Dermis microvascular lymphatic vessel endothelial cell (primary cell): ENCODE measurements around the gene RSU1. TPM values are rescaled to one million over a fixed set of nuclear protein-coding genes. Genes with fewer than 3 reads are reported as not detected.

ENCODE experiments used
- DNase-seq, 2 donors: peaks; one replicate each; pipeline versions ENCODE4 v3.0.0 to v3.0.0-alpha.2; 2010; ENCODE audit warnings: low read depth in 2 of 2
- total RNA-seq: library from RNA; depleted of rRNA; stranded (reverse); fragments of >200 nt; gene quantifications from 2 replicates; pipeline ENCODE4 v1.2.1, GENCODE V29; 2014

RSU1 gene
- total RNA-seq, 1 donor from 2014 or later: 42.9 TPM

DNA sequence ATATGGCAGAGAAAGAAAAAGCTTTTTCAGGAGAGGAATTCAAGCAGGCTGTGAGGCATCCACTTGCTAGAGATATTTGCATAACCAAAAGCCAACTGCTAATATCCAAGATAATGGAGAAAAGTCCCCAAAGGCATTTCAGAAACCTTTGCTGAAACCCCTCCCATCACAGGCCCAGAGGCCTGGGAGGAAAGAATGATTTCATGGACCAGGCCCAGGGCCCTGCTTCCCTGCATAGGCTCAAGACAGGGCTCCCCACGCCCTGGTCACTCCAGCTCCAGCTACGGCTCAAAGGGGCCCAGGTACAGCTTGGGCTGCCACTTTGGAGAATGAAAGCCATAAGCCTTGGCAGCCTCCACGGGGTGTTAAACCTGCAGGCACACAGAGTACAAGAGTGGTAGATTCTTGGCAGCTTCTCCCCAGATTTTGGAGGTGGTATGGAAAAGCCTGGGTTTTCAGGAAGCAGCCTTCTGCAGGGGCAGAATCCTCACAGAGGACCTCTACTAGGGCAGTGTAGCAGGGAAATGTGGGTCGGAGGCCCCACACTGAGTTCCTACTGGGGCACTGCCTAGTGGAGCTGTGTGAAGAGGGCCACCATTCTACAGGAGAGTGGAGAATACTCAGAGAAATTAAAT, 5.6 kb upstream of the RSU1 start:
- no peak for DNase-seq

- no peak for DNase-seq
Measured at GRCh38 chr10:16822027-16822426, 4.8 kb upstream of the RSU1 start.

GRCh38 chr10:16820421-16820820, 3.2 kb upstream of the RSU1 start:
- no peak for DNase-seq

- DNase-seq: no peak
Measured at GRCh38 chr10:16820018-16820417, 2.8 kb upstream of the RSU1 start.

GRCh38 chr10:16819436-16819835, 2.2 kb upstream of the RSU1 start:
- DNase-seq: no peak

- no peak for DNase-seq
Measured at GRCh38 chr10:16819026-16819425, 1.8 kb upstream of the RSU1 start.

DNA sequence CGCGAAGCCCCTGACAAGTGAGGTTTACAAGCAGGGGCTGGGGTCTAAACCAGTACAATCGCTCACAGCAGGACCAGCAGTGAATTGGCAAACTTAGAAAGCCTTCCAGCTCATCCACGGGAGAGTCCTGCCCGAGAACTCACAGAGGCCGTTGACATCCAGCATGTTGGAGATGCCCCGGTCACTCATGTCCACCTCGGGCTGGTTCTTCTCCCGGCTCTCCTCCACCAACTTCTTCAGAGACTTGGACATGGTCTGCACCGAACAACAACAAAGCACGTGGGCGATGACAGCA, 447 bp downstream of the RSU1 start:
- DNase-seq: no peak

- no peak for DNase-seq
Measured at GRCh38 chr10:16816171-16816570, 1.1 kb downstream of the RSU1 start.

DNA sequence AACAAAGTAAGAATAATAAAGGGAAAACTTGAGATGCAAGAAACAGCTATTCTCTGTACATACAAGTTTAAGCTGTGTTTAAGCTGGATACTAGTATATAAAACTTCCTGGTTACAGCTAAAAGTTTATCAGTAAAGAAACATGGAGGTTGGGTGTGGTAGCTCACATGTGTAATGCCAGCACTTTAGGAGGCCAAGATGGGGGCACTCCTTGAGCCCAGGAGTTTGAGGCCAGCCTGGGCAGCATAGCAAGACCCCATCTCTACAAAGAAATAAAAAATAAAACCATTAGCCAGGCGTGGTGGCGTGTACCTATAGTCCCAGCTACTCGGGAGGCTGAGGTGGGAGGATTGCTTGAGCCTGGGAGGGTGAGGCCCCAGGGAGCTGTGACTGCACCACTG, 3.2 kb downstream of the RSU1 start:
- no peak for DNase-seq

GRCh38 chr10:16812676-16813075, 4.5 kb downstream of the RSU1 start:
- no peak for DNase-seq

DNA sequence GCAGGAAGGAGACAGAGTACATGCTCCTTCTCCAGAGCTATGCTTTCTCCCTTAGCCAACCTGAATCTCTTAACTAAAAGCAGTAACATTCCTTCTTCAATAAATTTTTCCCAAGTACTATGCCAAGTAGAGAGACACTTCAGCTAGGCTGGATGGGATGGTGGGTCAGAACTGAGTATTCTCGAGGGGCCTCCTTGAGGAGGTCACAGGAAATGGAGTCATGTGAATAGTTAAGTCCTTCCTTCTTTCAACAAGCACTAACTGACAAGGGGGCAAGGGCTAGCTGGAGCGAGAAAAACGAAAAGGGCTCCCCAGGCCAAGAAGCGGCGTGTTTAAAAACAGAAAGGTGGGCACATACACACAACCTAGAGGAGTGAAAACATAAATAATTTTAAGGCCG, 5.5 kb downstream of the RSU1 start:
- no peak for DNase-seq

DNA sequence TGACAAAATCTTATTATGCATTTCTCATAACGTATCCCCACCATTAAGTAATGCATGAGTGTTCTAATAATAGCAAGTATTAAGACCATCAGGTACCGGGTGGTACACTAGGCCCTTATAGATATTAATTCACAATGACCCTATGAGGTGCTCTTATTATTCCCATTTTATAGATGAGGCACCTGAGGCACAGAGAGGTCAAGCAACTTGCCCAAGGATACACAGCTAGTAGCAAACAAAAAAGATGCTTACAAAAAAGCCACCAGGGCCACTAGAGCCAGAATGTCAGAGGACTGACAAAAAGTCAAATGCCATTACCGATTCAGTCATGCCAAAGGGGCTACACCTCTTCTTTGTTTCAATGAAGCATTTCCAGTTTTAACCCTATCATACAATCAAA, 5.9 kb downstream of the RSU1 start:
- no peak for DNase-seq

DNA sequence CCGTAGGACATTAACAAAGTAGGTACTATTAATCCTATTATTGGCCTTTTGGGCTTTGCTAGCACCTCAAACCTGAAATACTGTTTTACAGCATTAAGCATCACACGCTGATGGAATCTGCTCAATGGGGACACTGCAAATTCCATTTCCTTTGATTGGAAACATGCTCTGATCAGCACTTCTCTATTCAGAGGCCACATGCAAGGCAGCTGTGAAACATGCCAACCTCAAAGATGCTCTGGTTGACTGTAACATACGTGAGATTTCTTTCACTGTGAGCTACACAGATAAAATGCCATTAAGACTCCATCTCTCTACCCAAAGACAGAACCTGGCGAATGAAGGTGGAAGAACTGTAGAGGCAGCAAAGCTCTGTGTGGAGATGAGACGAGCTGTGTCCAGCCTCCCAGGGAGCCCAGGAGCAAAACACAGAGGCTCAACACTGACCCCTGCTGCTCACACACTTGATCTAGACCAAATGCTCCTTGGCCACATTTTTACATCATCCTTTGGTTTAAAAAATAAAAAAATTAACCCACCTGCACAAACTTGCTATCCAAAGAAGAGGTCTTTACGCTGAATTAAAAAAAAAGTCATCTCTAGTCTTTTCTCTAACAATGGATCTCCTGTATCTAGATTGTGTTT, 8.0 kb downstream of the RSU1 start:
- peak; percentile 54 to 77 for DNase-seq

DNA sequence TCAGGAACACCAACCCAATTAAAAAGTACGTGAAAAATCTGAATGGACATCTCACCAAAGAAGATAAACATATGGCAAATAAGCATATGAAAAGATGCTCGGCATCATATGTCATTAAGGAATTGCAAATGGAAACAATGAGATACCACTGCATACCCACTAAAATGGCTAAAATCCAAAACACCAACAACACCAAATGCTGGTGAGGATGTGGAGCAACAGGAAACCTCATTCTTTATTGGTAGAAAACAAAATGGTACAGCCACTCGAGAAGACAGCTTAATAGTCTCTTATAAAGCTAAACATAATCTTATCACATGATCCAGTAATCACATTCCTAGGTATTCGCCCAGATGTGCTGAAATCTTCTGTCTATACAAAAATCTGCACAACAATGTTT, 13.1 kb downstream of the RSU1 start:
- DNase-seq: no peak

DNA sequence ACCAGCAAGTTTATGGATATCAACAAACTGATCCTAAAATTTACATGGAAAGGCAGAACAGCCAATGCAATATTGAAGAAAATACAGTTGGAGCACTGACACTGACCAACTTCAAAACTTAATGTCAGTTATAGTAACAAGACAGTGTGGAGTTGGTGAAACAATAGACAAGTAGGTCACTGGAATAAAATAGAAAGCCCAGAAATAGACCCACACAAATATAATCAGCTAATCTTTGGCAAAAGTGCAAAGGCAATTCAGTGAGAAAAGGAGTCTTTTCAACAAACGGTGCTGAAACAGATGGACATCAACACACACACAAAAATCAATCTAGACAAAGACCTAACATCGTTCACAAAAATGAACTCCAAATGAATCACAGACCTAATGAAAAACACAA, 13.8 kb downstream of the RSU1 start:
- no peak for DNase-seq

GRCh38 chr10:16799621-16800020, 17.6 kb downstream of the RSU1 start:
- DNase-seq: peak in 1 of 2 donors; percentile 40

DNA sequence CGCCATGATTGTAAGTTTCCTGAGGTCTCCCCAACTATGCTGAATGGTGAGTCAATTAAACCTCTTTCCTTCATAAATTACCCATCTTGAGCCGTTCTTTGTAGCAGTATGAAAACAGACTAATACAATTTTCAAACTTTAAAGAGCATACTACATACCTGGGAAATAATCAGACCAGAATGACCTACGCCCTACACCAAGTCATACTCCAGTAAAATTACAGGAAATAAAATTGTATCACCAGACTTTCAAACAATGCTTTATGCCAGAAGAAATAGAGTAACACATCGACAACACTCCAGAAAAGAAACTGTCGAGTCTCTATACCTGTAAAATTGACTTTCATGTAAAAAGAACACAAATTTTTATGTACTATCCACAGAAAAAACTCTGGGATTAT, 18.7 kb downstream of the RSU1 start:
- no peak for DNase-seq

- no peak for DNase-seq
Measured at GRCh38 chr10:16795410-16796073, 21.7 kb downstream of the RSU1 start.

DNA sequence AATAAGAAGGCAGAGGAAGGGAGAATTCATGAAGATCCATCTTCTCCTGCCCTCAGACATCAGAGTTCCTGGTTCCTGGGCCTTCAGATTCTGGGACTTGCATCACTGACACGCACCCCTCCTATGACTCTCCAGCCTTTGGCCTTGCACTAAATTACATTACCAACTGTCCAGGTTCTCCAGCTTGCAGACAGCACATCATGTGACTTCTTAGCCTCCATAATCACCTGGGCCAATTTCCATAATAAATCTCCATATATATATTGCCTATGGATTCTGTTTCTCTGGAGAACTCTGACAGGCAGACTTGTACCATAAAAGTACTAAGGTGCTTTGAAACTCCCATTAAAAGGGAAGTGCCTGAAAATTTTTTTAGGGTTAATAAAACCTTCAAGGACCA, 23.2 kb downstream of the RSU1 start:
- DNase-seq: no peak

DNA sequence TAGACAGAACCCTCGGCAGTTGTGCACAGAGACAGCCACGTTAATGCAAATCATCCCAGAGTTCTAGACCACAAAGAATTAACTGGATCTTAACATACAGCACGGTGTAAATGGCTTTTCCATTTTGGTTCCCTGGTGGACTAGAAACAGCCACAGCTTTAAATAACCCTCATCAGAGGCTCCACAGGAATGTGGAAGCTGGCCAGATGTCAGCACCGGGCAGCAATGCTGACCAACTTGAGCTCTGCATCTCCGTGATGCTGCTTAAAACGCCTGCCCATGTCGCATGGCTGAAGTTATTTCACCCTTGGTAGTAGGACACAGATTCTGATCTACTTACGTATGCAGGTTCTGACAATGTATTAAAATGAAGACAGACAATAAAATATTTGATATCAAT, 24.5 kb downstream of the RSU1 start:
- DNase-seq: no peak

GRCh38 chr10:16789765-16790164, 27.5 kb downstream of the RSU1 start:
- no peak for DNase-seq

- DNase-seq: no peak
Measured at GRCh38 chr10:16789261-16789660, 28.0 kb downstream of the RSU1 start.

DNA sequence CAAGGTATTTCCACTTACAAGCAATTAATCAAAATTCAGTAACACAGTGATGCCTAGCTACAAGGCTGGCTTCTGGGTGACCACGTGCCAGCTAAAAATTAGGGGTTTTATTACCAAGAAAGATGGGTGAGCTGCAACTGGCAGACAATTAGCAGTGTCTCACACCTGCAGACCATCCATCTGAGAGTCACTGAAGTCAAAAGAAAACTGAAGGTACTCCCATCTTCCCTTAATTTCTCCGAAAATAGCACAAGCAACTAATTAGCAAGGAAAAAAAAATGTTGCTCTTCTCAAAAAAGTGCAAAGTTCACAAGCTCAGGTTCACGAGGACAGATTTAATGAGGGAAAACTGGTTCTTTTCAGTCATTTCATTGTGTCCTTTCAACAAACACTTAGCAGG, 28.4 kb downstream of the RSU1 start:
- no peak for DNase-seq
